ENCODE measurements around the gene MAJIN. TPM values are rescaled to one million over a fixed set of nuclear protein-coding genes. Genes with fewer than 3 reads are reported as not detected.

The MAJIN gene
- total and polyA plus RNA-seq, 2 experiments from 2014 or later = not detected

GRCh38 chr11:64932324-64932723 is 39.6 kb downstream of the MAJIN start:
- H3K27me3 Mint-ChIP-seq (ENCODE audit: insufficient read depth, low read depth, poor library complexity) = peaks cover 16% of the 10 kb centered on the region
- Histone ChIP-seq H3K27ac (ENCODE audit: low read depth) (no peak overlapping the region), H2AFZ (no peak overlapping the region), H3K4me1 (ENCODE audit: insufficient read depth) (peaks cover 7% of the 10 kb centered on the region; the same call in 1 of the 2 replicates), H4K20me1 (replicated peaks; ENCODE audit: insufficient read depth) (no peaks in the 10 kb centered on the region; the same call in 1 of the 2 replicates), H3K4me3 (no peak overlapping the region), H3K79me2 (replicated peaks; ENCODE audit: insufficient read depth) (no peaks in the 10 kb centered on the region), H3K4me2 (no peak overlapping the region), H3F3A (replicated peaks; ENCODE audit: low read depth) (no peaks in the 10 kb centered on the region), H3K36me3 (ENCODE audit: insufficient read depth) (no peaks in the 10 kb centered on the region), H3K27me3 (ENCODE audit: insufficient read depth) (no peaks in the 10 kb centered on the region), H3K9me2 (ENCODE audit: insufficient read depth) (no peaks in the 10 kb centered on the region)
- no peak for ATAC-seq
- DNase-seq (ENCODE audit: low spot score) = no peak
- no peak overlapping the region for H3K4me3 Mint-ChIP-seq
- no peak overlapping the region for H3K27ac Mint-ChIP-seq
- H3K36me3 Mint-ChIP-seq (ENCODE audit: low read depth) = no peaks in the 10 kb centered on the region
- TF ChIP-seq REST (IDR thresholded peaks at IDR 0.05; ENCODE audit: unreplicated experiment) (no peak), CTCF (conservative IDR thresholded peaks at IDR 0.05; ENCODE audit: low read depth in 2 of 2) (no peak), NANOG (IDR thresholded peaks at IDR 0.05; ENCODE audit: borderline replicate concordance) (no peak), ZNF462 (CRISPR knock-in tag; IDR thresholded peaks at IDR 0.05) (no peak), EZH2 (IDR thresholded peaks at IDR 0.05; ENCODE audit: low read depth, unreplicated experiment) (no peak), ZNF331 (CRISPR knock-in tag; IDR thresholded peaks at IDR 0.05; ENCODE audit: low read depth) (no peak), JUNB (IDR thresholded peaks at IDR 0.05; ENCODE audit: unreplicated experiment) (no peak), EZH2phosphoT487 (IDR thresholded peaks at IDR 0.05; ENCODE audit: unreplicated experiment) (no peak), STAT1 (IDR thresholded peaks at IDR 0.05; ENCODE audit: unreplicated experiment) (no peak), ZNF114 (CRISPR knock-in tag; IDR thresholded peaks at IDR 0.05) (no peak), CREB1 (CRISPR knock-in tag; IDR thresholded peaks at IDR 0.05; ENCODE audit: low read depth) (no peak), POLR2AphosphoS5 (IDR thresholded peaks at IDR 0.05; ENCODE audit: low read depth) (no peak), ETS1 (IDR thresholded peaks at IDR 0.05) (no peak)
- no peaks in the 10 kb centered on the region for H3K9me3 Mint-ChIP-seq
- peaks cover 29% of the 10 kb centered on the region for H3K4me1 Mint-ChIP-seq
